ENCODE data around the gene DLST. TPM values are rescaled to one million over a fixed set of nuclear protein-coding genes. Genes with fewer than 3 reads are reported as not detected.
A peak's percentile ranks its signal among the peaks of the same experiment; 100 is the strongest.

The DLST gene
- total RNA-seq, 2 experiments from 2014 or later, result 126 to 132 TPM

DNA sequence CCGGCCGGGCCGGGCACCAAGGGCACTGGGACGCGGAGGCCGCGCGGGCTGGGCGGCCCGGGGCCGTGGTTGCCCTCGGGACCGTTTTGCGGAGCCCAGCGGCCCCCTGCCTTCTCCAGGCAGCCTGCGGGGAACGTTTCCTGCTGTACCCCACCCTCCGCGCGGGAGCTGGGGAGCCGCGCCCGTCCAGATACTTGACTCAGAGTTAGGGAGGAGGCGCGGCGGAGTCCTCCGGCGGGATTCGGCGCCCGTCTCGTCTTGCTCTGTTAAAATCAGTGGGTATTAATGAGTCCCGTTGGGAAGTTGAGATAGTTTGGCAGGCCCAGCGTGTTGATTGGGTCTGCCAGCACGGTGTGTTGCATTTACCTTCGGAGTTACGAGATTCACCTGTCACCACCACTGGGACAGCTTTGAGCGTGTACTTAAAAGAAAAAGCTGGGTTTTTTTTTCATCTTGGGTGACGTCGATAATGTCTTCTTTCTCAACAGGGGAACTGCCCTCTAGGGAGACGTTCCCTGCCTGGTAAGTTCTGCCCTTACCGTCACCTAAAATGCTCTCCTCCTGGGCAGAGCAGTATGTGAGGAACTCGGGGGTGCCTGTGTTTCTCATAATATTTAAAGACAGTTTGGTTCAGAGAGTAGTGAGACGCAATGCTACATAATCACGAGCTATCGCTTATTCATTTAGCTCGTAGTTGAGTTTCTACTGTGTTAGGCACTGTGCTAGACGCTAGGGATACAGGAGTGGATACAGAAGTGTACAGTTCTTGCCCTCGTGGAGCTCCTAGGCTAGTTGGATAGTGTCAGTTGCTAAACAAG lies 596 bp downstream of the DLST start:
- Mint-ChIP-seq H3K27ac (peak overlapping the region; percentile 94), H3K27me3 (ENCODE audit: low read depth) (no peaks in the 10 kb centered on the region), H3K9me3 (no peaks in the 10 kb centered on the region), H3K36me3 (ENCODE audit: low read depth) (peaks cover 13% of the 10 kb centered on the region), H3K4me1 (ENCODE audit: low read depth) (peaks cover 64% of the 10 kb centered on the region), H3K4me3 (peak overlapping the region; percentile 91)
- DNase-seq, result peak; percentile 70
- intact Hi-C loops (cut with micrococcal nuclease), result loop anchor here (5.0 kb wide), 1 partner anchor 390 kb away; the partner anchor contains the start of genes ISCA2 and NPC2
- CTCF ChIA-PET, result interaction anchor here (0.8 to 6.3 kb wide), 9 partner anchors 11 to 250 kb away, joined by 3 to 38 read pairs (median 4); no protein-coding TSS in a partner anchor

- peak overlapping the region; percentile 6 for H3K27ac Mint-ChIP-seq
- no peaks in the 10 kb centered on the region for H3K27me3 Mint-ChIP-seq (ENCODE audit: low read depth)
- H3K4me3 Mint-ChIP-seq, result no peak overlapping the region
- no peak for DNase-seq
- intact Hi-C loops (cut with micrococcal nuclease), result no loop called here
- CTCF ChIA-PET, result interaction anchor here (0.9 to 6.3 kb wide), 4 partner anchors 8 to 25 kb away, joined by 3 to 38 read pairs (median 20); partner anchors contain the start of gene PROX2
- peaks cover 25% of the 10 kb centered on the region for H3K36me3 Mint-ChIP-seq (ENCODE audit: low read depth)
- H3K4me1 Mint-ChIP-seq (ENCODE audit: low read depth), result peaks cover 49% of the 10 kb centered on the region
- H3K9me3 Mint-ChIP-seq, result no peaks in the 10 kb centered on the region
Measured at GRCh38 chr14:74886001-74886400, 4.3 kb downstream of the DLST start.

DNA sequence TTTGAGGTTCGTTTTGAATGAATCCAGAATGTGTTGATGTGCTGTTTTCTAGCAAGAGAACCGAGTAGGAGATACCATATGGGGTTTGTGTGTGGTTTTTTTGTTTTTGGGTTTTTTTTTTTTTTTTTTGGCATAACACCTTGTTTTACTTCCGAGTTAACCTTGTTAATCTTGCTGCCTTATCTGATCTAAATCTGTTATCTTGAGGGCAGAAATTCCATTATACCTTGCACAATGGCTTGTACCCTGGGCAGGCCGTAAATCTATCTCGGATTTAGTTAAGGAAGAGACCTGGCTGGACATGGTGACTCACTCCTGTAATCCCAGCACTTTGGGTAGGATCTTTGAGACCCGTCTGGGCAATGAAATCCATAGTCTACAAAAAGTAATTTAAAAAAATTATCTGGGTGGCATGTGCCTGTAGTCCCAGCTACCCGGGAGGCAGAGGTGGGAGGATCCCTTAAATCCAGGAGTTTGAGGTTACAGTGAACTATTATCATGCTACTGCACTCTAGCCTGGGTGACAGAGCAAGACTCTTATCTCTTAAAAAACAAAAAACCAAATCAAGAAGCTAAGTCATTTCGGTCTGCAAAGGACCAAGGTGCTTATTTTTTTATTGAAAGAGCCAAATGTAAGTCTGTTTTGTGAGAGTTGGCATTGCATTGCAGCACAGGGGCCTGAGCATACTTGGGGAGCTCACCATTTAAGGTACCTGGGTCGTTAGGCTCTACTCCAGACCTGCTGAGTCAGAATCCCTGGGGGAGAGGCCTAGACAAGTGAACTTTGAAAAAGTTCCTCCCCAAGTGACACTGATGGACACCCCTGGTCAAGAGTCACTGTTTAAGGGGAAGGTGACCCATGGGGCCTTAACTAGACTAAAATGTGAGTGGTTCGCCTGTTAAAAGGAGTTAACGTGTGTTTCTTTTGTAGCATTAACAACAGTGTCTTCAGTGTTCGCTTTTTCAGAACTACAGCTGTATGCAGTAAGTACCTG lies 6.7 kb downstream of the DLST start:
- CTCF ChIA-PET, result interaction anchor here (0.6 to 1.3 kb wide), 3 partner anchors 8 to 86 kb away, joined by 3 to 6 read pairs (median 5); no protein-coding TSS in a partner anchor
- H3K36me3 Mint-ChIP-seq (ENCODE audit: low read depth), result peaks cover 38% of the 10 kb centered on the region
- peaks cover 37% of the 10 kb centered on the region for H3K4me1 Mint-ChIP-seq (ENCODE audit: low read depth)
- no peaks in the 10 kb centered on the region for H3K27me3 Mint-ChIP-seq (ENCODE audit: low read depth)
- intact Hi-C loops (cut with micrococcal nuclease), result no loop called here
- H3K27ac Mint-ChIP-seq, result peak overlapping the region; percentile 15
- H3K4me3 Mint-ChIP-seq, result no peak overlapping the region
- DNase-seq, result no peak
- H3K9me3 Mint-ChIP-seq, result no peaks in the 10 kb centered on the region

GRCh38 chr14:74890262-74890661 lies 8.5 kb downstream of the DLST start:
- DNase-seq, result no peak
- Mint-ChIP-seq H3K9me3 (no peaks in the 10 kb centered on the region), H3K27ac (no peak overlapping the region), H3K4me1 (ENCODE audit: low read depth) (peaks cover 19% of the 10 kb centered on the region), H3K36me3 (ENCODE audit: low read depth) (peaks cover 45% of the 10 kb centered on the region), H3K27me3 (ENCODE audit: low read depth) (no peaks in the 10 kb centered on the region), H3K4me3 (no peak overlapping the region)
- intact Hi-C loops (cut with micrococcal nuclease), result no loop called here
- CTCF ChIA-PET, result interaction anchor here (0.8 to 4.8 kb wide), 4 partner anchors 10 to 198 kb away, joined by 3 to 33 read pairs (median 8); no protein-coding TSS in a partner anchor

- Mint-ChIP-seq H3K36me3 (ENCODE audit: low read depth) (peaks cover 50% of the 10 kb centered on the region), H3K27me3 (ENCODE audit: low read depth) (no peaks in the 10 kb centered on the region), H3K4me1 (ENCODE audit: low read depth) (peaks cover 5% of the 10 kb centered on the region), H3K27ac (no peak overlapping the region), H3K9me3 (no peaks in the 10 kb centered on the region), H3K4me3 (no peak overlapping the region)
- CTCF ChIA-PET, result interaction anchor here (0.6 to 6.9 kb wide), 3 partner anchors 14 to 52 kb away, joined by 4 to 75 read pairs (median 33); no protein-coding TSS in a partner anchor
- intact Hi-C loops (cut with micrococcal nuclease), result no loop called here
- DNase-seq, result no peak
Measured at GRCh38 chr14:74891870-74892269, 10.2 kb downstream of the DLST start.

DNA sequence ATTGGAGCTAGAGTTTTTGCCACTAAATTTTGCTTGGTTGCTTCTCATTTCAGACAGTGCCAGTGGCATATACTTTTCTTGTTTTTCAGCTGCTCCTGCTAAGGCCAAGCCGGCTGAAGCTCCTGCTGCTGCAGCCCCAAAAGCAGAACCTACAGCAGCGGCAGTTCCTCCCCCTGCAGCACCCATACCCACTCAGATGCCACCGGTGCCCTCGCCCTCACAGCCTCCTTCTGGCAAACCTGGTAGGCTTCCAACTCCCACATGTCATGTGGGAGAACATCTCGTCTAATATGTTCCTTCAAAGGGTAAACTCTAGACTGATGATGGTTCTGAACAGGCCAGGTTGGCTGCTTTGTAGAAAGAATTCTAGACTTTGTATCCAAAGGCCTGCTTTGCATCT lies 11.0 kb downstream of the DLST start:
- intact Hi-C loops (cut with micrococcal nuclease), result no loop called here
- Mint-ChIP-seq H3K27me3 (ENCODE audit: low read depth) (no peaks in the 10 kb centered on the region), H3K36me3 (ENCODE audit: low read depth) (peaks cover 51% of the 10 kb centered on the region), H3K4me3 (no peak overlapping the region), H3K27ac (no peak overlapping the region), H3K4me1 (ENCODE audit: low read depth) (peaks cover 2% of the 10 kb centered on the region), H3K9me3 (no peaks in the 10 kb centered on the region)
- CTCF ChIA-PET, result interaction anchor here (1.4 to 6.9 kb wide), 6 partner anchors 13 to 284 kb away, joined by 4 to 75 read pairs (median 10); no protein-coding TSS in a partner anchor
- DNase-seq, result no peak

GRCh38 chr14:74893614-74894091 lies 11.9 kb downstream of the DLST start:
- Mint-ChIP-seq H3K36me3 (ENCODE audit: low read depth) (peaks cover 51% of the 10 kb centered on the region), H3K27ac (peak overlapping the region; percentile 16), H3K4me1 (ENCODE audit: low read depth) (no peaks in the 10 kb centered on the region), H3K9me3 (no peaks in the 10 kb centered on the region), H3K27me3 (ENCODE audit: low read depth) (no peaks in the 10 kb centered on the region), H3K4me3 (no peak overlapping the region)
- intact Hi-C loops (cut with micrococcal nuclease), result no loop called here
- CTCF ChIA-PET, result interaction anchor here (0.6 to 6.9 kb wide), 7 partner anchors 13 to 411 kb away, joined by 3 to 75 read pairs (median 9); no protein-coding TSS in a partner anchor
- DNase-seq, result no peak

GRCh38 chr14:74896400-74896799 lies 14.7 kb downstream of the DLST start:
- peaks cover 54% of the 10 kb centered on the region for H3K36me3 Mint-ChIP-seq (ENCODE audit: low read depth)
- DNase-seq, result no peak
- no peaks in the 10 kb centered on the region for H3K4me1 Mint-ChIP-seq (ENCODE audit: low read depth)
- no peaks in the 10 kb centered on the region for H3K27me3 Mint-ChIP-seq (ENCODE audit: low read depth)
- H3K27ac Mint-ChIP-seq, result no peak overlapping the region
- H3K4me3 Mint-ChIP-seq, result no peak overlapping the region
- intact Hi-C loops (cut with micrococcal nuclease), result no loop called here
- CTCF ChIA-PET, result interaction anchor here (0.7 to 17.5 kb wide), 5 partner anchors 10 to 229 kb away, joined by 3 to 379 read pairs (median 3); no protein-coding TSS in a partner anchor
- H3K9me3 Mint-ChIP-seq, result no peaks in the 10 kb centered on the region

DNA sequence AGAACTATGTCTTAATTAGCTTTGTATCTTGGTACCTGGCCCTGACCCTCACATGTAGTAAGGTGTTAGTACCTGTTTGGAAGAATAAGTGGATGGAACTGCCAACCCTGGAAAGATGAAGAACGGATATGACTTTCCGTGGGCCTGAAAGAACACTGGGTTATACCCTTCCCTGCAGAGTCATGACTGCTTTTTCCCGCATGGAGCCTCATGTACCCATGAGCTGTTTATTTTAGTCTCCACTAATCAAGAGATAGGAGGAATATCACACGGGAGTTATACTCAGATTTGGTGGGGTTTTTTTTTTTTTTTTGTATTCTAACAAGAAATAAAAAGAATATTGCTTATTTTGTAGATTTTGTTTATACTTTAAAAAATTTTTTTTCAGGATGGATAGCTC lies 15.9 kb downstream of the DLST start:
- Mint-ChIP-seq H3K36me3 (ENCODE audit: low read depth) (peaks cover 58% of the 10 kb centered on the region), H3K27me3 (ENCODE audit: low read depth) (no peaks in the 10 kb centered on the region), H3K4me3 (no peak overlapping the region), H3K9me3 (no peaks in the 10 kb centered on the region), H3K4me1 (ENCODE audit: low read depth) (no peaks in the 10 kb centered on the region), H3K27ac (peak overlapping the region; percentile 15)
- DNase-seq, result no peak
- intact Hi-C loops (cut with micrococcal nuclease), result no loop called here
- CTCF ChIA-PET, result interaction anchor here (0.6 to 17.5 kb wide), 4 partner anchors 9 to 569 kb away, joined by 3 to 379 read pairs (median 40); no protein-coding TSS in a partner anchor

DNA sequence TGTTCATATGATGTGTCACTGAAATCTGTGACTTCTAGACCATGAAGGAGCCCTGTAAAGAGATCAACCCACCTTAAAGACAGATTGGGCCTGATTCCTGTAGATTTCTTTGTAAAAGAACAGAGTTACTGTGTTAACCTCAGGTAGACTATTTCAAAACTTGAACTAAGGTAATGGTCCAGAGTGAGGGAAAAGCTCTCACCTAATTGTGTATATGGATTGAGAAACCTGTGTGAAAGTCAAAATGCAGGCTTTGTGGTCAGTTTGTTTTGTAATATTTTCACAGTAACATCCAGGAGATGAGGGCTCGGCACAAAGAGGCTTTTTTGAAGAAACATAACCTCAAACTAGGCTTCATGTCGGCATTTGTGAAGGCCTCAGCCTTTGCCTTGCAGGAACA lies 16.4 kb downstream of the DLST start:
- H3K9me3 Mint-ChIP-seq, result no peaks in the 10 kb centered on the region
- H3K27me3 Mint-ChIP-seq (ENCODE audit: low read depth), result no peaks in the 10 kb centered on the region
- DNase-seq, result no peak
- no peak overlapping the region for H3K27ac Mint-ChIP-seq
- peaks cover 58% of the 10 kb centered on the region for H3K36me3 Mint-ChIP-seq (ENCODE audit: low read depth)
- CTCF ChIA-PET, result interaction anchor here (0.6 to 17.5 kb wide), 5 partner anchors 8 to 569 kb away, joined by 3 to 379 read pairs (median 5); no protein-coding TSS in a partner anchor
- H3K4me1 Mint-ChIP-seq (ENCODE audit: low read depth), result no peaks in the 10 kb centered on the region
- intact Hi-C loops (cut with micrococcal nuclease), result no loop called here
- H3K4me3 Mint-ChIP-seq, result no peak overlapping the region

DNA sequence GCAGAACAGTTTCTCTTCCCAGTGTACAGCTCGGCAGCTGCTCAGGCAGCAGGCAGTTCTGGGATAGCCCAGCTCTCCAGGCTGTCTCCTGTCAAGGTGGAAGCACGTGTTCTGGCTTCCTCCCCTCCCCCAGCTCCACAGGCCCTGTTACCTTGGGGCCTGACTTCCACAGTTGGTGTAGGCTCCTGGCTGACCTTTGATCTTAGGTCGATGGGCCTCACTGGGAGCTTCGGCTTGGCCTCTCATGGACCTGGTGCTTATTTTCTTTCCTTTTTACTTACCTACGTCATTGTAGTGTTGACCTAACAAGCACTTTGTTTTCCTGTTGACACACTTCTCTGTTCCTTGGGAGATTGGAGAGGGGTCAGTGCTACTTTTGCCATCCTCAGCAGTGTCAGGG lies 17.0 kb downstream of the DLST start:
- DNase-seq, result no peak
- H3K36me3 Mint-ChIP-seq (ENCODE audit: low read depth), result peaks cover 55% of the 10 kb centered on the region
- CTCF ChIA-PET, result interaction anchor here (1.0 to 17.5 kb wide), 4 partner anchors 8 to 190 kb away, joined by 3 to 379 read pairs (median 39); no protein-coding TSS in a partner anchor
- H3K4me3 Mint-ChIP-seq, result no peak overlapping the region
- no peaks in the 10 kb centered on the region for H3K4me1 Mint-ChIP-seq (ENCODE audit: low read depth)
- H3K27me3 Mint-ChIP-seq (ENCODE audit: low read depth), result no peaks in the 10 kb centered on the region
- intact Hi-C loops (cut with micrococcal nuclease), result no loop called here
- H3K9me3 Mint-ChIP-seq, result no peaks in the 10 kb centered on the region
- H3K27ac Mint-ChIP-seq, result no peak overlapping the region

Measured in activated naive CD4-positive, alpha-beta T cell treated with anti-CD3 and anti-CD28 coated beads for 36 hours (primary cell).